B cell (primary cell): ENCODE results near the gene CST7. TPM values are rescaled to one million over a fixed set of nuclear protein-coding genes. Genes with fewer than 3 reads are reported as not detected.

Experiments used
- ATAC-seq: fragments of 200-7000 bp; cut with Tn5 transposase; one replicate; pipeline ENCODE4 v1.10.0; 2021; ENCODE audit warnings: low read depth, mild to moderate bottlenecking, moderate number of reproducible peaks, moderate library complexity
- CTCF ChIA-PET: fragments of 350-600 bp; sonication (Branson Sonifier 250); formaldehyde crosslinking; loops from one replicate; lab custom pipeline; 2021; ENCODE audit warnings: antibody characterized with exemption, inconsistent platforms; lab: Charles Lee
- POLR2A ChIA-PET: fragments of 350-600 bp; sonication (Branson Sonifier 250); formaldehyde crosslinking; loops from one replicate; lab custom pipeline; 2021; ENCODE audit warnings: antibody characterized with exemption; lab: Charles Lee
- DNase-seq: peaks from one replicate; pipeline ENCODE4 v3.0.0; 2013
- H2AFZ ChIP-seq: 2 replicates; pipeline ENCODE4 v1.6.1; 2012; ENCODE audit warnings: mild to moderate bottlenecking, low read depth, low read length; ENCODE audit not compliant: insufficient read depth, poor library complexity, severe bottlenecking
- H3K27ac ChIP-seq, 2 donors: 1 replicate in 1 of 2; 2 replicates in 1 of 2; pipeline ENCODE4 v1.5.1; 2012 to 2013; ENCODE audit warnings: low read length in 2 of 2, mild to moderate bottlenecking in 2 of 2, moderate library complexity in 1 of 2
- H3K27me3 ChIP-seq, 4 experiments: fragments of 200-600 bp in 1 of 4; sonication (generic) in 1 of 4; replicated peaks in 1 of 4; 1 replicate in 2 of 4; 2 replicates in 2 of 4; pipeline versions ENCODE4 v1.6.1 to v1.7.0; 2013 to 2016; ENCODE audit warnings: low read length in 3 of 4, mild to moderate bottlenecking in 2 of 4, mixed read lengths in 1 of 4, moderate library complexity in 1 of 4; ENCODE audit not compliant: insufficient read depth in 4 of 4, control insufficient read depth in 3 of 4; ENCODE audit errors: control extremely low read depth in 1 of 4
- H3K36me3 ChIP-seq, 2 experiments: replicated peaks in 1 of 2; 1 replicate in 1 of 2; 2 replicates in 1 of 2; pipeline versions ENCODE4 v1.6.1 to v1.7.1; 2013; ENCODE audit warnings: low read length in 1 of 2; ENCODE audit not compliant: insufficient read depth in 2 of 2, control insufficient read depth in 1 of 2; ENCODE audit errors: control extremely low read depth in 1 of 2, extremely low read depth in 1 of 2
- H3K4me1 ChIP-seq, 2 donors: fragments of 200-600 bp in 1 of 2; sonication (generic) in 1 of 2; 1 replicate in 1 of 2; 2 replicates in 1 of 2; pipeline versions ENCODE4 v1.5.1 to v1.6.1; 2013 to 2017; ENCODE audit warnings: low read length in 2 of 2; ENCODE audit not compliant: control insufficient read depth in 2 of 2, insufficient read depth in 2 of 2
- H3K4me2 ChIP-seq: replicated peaks from 2 replicates; pipeline ENCODE3; 2012; ENCODE audit warnings: mild to moderate bottlenecking, low read depth, low read length; ENCODE audit not compliant: poor library complexity, severe bottlenecking
- H3K4me3 ChIP-seq, 5 experiments: fragments of 200-600 bp in 1 of 5; sonication (generic) in 1 of 5; 1 replicate in 3 of 5; 2 replicates in 2 of 5; pipeline versions ENCODE4 v1.5.1 to v1.7.0; 2011 to 2016; ENCODE audit warnings: low read length in 4 of 5, mild to moderate bottlenecking in 4 of 5, low read depth in 2 of 5, control low read depth in 1 of 5, moderate library complexity in 1 of 5; ENCODE audit not compliant: insufficient read depth in 1 of 5; ENCODE audit errors: control extremely low read depth in 1 of 5, extremely low read depth in 1 of 5
- H3K79me2 ChIP-seq: fragments of 200-600 bp; sonication (generic); one replicate; pipeline ENCODE4 v1.6.0; 2016; ENCODE audit warnings: low read length; ENCODE audit not compliant: control insufficient read depth, insufficient read depth
- H3K9ac ChIP-seq: fragments of 200-600 bp; sonication (generic); 2 replicates; pipeline ENCODE4 v1.6.1; 2017; ENCODE audit warnings: mild to moderate bottlenecking, low read length, moderate library complexity
- H3K9me3 ChIP-seq, 3 donors: one replicate each; pipeline versions ENCODE4 v1.6.1 to v1.7.1; 2013; ENCODE audit warnings: low read length in 2 of 3; ENCODE audit not compliant: control insufficient read depth in 2 of 3, insufficient read depth in 1 of 3; ENCODE audit errors: control extremely low read depth in 1 of 3
- H4K20me1 ChIP-seq: 2 replicates; pipeline ENCODE4 v1.6.0; 2012; ENCODE audit warnings: mild to moderate bottlenecking, low read length; ENCODE audit not compliant: insufficient read depth, control insufficient read depth, poor library complexity, severe bottlenecking
- H3K27ac Mint-ChIP-seq: one replicate; pipeline ENCODE4 v1.8.0; 2021; ENCODE audit warnings: mixed read lengths
- H3K27me3 Mint-ChIP-seq: one replicate; pipeline ENCODE4 v1.8.0; 2021; ENCODE audit warnings: mixed read lengths
- H3K4me1 Mint-ChIP-seq: one replicate; pipeline ENCODE4 v1.8.0; 2021; ENCODE audit warnings: mixed read lengths
- H3K4me3 Mint-ChIP-seq: one replicate; pipeline ENCODE4 v1.8.0; 2021; ENCODE audit warnings: mixed read lengths
- H3K9me3 Mint-ChIP-seq: one replicate; pipeline ENCODE4 v1.8.0; 2022; ENCODE audit warnings: mixed read lengths; ENCODE audit not compliant: insufficient read depth
- CTCF ChIP-seq: fragments of 200-600 bp; IDR thresholded peaks from one replicate; pipeline ENCODE4 v1.8.0; 2022; ENCODE audit warnings: antibody characterized with exemption, mild to moderate bottlenecking
- EZH2 ChIP-seq: IDR thresholded peaks from 2 replicates; pipeline ENCODE4 v1.6.1; 2012; ENCODE audit warnings: borderline replicate concordance, low read depth, mild to moderate bottlenecking, moderate library complexity, low read length; ENCODE audit not compliant: insufficient read depth, poor library complexity, severe bottlenecking
- WGBS: methylation state at CpG from one replicate; pipeline ENCODE4 v1.1.5; 2013; ENCODE audit warnings: missing lambda C conversion rate; ENCODE audit not compliant: insufficient coverage; 5-methylcytosine and 5-hydroxymethylcytosine counted together
- intact Hi-C: fragments of 100-400 bp; cut with micrococcal nuclease; formaldehyde crosslinking; loops from one replicate; pipeline ENCODE4 v1.10.0; 2022
- polyA plus RNA-seq: library from polyadenylated mRNA; depleted of rRNA; stranded (reverse); fragments of >200 nt; gene quantifications from 2 replicates; pipeline ENCODE4 v1.2.3, GENCODE V29; 2012
- total RNA-seq, 2 donors: library from RNA; stranded (reverse); fragments of 120-200 nt in 1 of 2; gene quantifications; 1 replicate in 1 of 2; 2 replicates in 1 of 2; pipeline versions ENCODE4 v1.2.3 to v1.2.4, GENCODE V29; 2013 to 2022

Gene CST7
- total and polyA plus RNA-seq, 2 donors (not counting 1 experiment from before 2014, with no cell fraction given) = 0.94 to 3.4 TPM

GRCh38 chr20:24979036-24979960 lies 30.2 kb downstream of the CST7 start:
- peaks cover 5% of the 10 kb centered on the region for H3K4me1 Mint-ChIP-seq
- ATAC-seq = no peak
- H4K20me1 ChIP-seq = no peaks in the 10 kb centered on the region

More at GRCh38 chr20:24979036-24979960, 30.2 kb downstream of the CST7 start:
- H3K27me3 Mint-ChIP-seq = no peaks in the 10 kb centered on the region
- H3K9me3 Mint-ChIP-seq = peaks cover 8% of the 10 kb centered on the region
- no peak overlapping the region for H3K4me3 Mint-ChIP-seq
- peaks cover 25% of the 10 kb centered on the region for H3K79me2 ChIP-seq
- H3K4me2 ChIP-seq = no peak overlapping the region
- H2AFZ ChIP-seq = no peak overlapping the region
- H3K9me3 ChIP-seq = peaks cover 3 to 18% (median 5%) of the 10 kb centered on the region in 3 donors
- TF ChIP-seq EZH2 (no peak), CTCF (no peak)
- 96% methylated on average over 13 of the region's 15 CpGs for WGBS
- H3K4me1 ChIP-seq = peaks cover 0 to 9% of the 10 kb centered on the region in 2 donors
- no peak overlapping the region for H3K4me3 ChIP-seq
- no peak overlapping the region for H3K27ac Mint-ChIP-seq
- DNase-seq = no peak
- POLR2A ChIA-PET = no interaction called here
- CTCF ChIA-PET = no interaction called here
- H3K9ac ChIP-seq = no peak overlapping the region
- intact Hi-C loops = no loop called here
- H3K36me3 ChIP-seq = peaks cover 14 to 40% of the 10 kb centered on the region in 2 experiments
- H3K27me3 ChIP-seq = no peaks in the 10 kb centered on the region
- H3K27ac ChIP-seq = no peak overlapping the region
